Neuron (in vitro differentiated cells): Measurements from ENCODE around the gene NADK.

ENCODE experiments used
- H2AFZ ChIP-seq: one replicate; pipeline ENCODE4 v1.6.1; 2013; ENCODE audit warnings: low read depth, mild to moderate bottlenecking, inconsistent platforms, low read length, moderate library complexity
- H3K27me3 ChIP-seq: one replicate; pipeline ENCODE4 v1.6.1; 2013; ENCODE audit warnings: low read length; ENCODE audit not compliant: insufficient read depth
- H3K36me3 ChIP-seq: one replicate; pipeline ENCODE4 v1.6.1; 2013; ENCODE audit warnings: low read length; ENCODE audit not compliant: insufficient read depth
- H3K4me1 ChIP-seq: one replicate; pipeline ENCODE4 v1.6.1; 2013; ENCODE audit warnings: low read length; ENCODE audit not compliant: insufficient read depth
- H3K4me3 ChIP-seq: 2 replicates; pipeline ENCODE4 v1.5.1; 2013; ENCODE audit warnings: mild to moderate bottlenecking, low read length, moderate library complexity
- H3K9me3 ChIP-seq: one replicate; pipeline ENCODE4 v1.6.1; 2013; ENCODE audit warnings: low read length

The NADK gene

DNA sequence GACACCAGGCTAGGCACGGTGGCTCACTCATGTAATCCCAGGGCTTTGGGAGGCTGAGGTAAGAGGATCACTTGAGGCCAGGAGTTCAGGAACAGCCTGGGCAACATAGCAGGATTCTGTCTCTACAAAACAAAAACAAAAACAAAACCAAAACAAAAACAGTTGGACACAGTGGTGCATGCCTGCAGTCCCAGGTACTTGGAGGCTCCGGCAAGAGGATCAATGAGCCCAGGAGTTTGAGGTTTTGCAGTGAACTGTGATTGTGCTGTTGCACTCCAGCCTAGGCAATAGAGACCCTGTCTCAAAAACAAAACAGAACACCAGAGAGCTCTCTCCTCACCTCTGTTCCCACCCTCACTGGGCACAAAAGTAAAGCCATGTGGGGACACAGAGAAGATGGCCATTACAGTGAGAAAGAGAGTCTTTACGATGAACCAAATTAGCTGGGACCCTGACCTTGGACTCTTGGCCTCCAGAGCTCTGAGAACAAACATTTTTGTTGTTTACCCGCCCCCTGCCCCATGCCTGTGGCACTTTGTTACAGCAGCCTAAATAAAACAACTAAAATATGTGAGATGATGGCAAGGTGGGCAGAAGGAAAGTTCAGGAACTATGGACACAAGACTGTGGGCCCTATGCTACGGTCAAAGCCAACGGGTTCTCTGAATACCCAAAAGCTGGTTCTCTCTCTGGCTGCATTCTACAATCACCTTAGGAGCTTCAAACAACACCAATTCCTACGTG lies 9.8 kb downstream of the NADK start:
- Histone ChIP-seq H2AFZ (no peak overlapping the region), H3K36me3 (peaks cover 41% of the 10 kb centered on the region), H3K27me3 (no peaks in the 10 kb centered on the region), H3K4me1 (peaks cover 5% of the 10 kb centered on the region), H3K9me3 (peaks cover 8% of the 10 kb centered on the region), H3K4me3 (no peak overlapping the region)

DNA sequence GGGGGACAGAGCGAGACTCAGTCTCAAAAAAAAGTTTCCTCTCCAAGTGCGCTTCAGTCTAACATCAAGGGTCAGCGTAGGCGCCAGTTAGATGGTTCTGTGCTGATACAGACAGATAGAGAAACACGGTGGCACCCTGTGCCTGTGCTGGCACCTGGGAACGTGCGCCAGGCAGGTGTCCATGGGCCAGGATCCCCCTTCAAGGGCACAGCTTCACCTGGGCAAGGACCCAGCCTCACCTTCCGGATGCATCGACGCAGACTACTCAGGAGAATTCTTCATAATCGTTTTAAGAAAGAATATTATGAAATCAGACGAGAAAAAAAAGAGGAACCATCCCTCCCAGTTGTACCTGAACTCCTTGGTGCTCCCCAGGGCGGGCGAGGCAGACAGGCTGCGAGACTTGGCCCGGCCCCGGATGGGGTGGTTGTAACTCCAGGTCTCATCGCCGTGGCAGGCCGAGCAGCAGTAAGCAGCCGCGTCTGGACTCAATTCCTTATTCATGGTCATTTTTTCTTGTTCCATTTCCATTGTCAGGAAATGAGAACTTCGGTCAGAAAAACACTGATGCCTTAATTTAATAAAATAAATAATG lies 13.3 kb downstream of the NADK start:
- peaks cover 51% of the 10 kb centered on the region for H3K36me3 ChIP-seq
- H3K9me3 ChIP-seq: peaks cover 2% of the 10 kb centered on the region
- peaks cover 5% of the 10 kb centered on the region for H3K4me1 ChIP-seq
- no peak overlapping the region for H3K4me3 ChIP-seq
- no peak overlapping the region for H2AFZ ChIP-seq
- H3K27me3 ChIP-seq: no peaks in the 10 kb centered on the region

DNA sequence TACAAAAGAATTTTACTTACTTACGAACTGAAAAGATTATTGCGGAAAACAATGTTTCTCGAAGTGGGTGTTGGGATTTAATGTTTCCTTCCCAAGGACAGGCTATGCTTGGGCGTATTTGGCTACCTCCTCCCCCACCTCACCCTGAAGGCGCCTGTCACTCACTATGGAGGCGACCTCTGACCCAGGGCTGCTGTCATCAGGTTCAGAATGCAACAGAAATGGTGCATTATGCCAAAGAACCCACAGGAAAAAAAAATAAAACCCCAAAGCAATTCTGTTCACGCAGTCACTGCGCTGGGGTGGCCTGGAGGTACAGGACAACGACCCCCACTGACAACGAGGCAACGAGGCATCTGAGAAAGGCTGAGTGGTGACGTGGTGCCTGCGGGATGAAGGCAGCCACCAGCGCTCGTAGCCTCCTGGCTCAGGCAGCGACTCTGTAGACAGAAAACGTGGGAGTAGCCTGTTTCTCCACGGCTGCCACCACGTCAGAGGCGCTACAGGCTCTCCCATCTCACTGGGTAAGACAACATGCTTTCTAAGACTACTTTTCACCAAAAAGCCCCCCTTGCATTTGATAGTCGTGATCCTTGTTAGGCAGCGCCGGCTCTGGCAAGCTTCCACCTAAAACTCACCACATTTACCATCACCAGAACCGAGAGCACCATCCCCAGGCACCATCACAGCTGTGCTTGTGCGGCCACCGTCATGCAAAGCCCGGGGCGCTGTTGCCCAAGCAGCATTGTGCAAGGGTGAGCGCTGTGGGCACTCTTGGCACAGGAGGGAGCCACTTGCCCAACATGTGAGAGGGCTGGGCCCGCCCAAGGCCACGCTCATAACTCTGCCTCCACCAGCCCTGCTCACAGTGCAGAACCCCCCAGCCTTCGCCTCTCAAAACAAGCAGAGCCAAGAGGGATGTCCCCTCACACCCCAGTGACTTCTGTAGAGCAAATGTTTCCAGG lies 14.3 kb downstream of the NADK start:
- Histone ChIP-seq H3K4me1 (peaks cover 5% of the 10 kb centered on the region), H3K27me3 (no peaks in the 10 kb centered on the region), H3K36me3 (peaks cover 62% of the 10 kb centered on the region), H2AFZ (no peak overlapping the region), H3K4me3 (no peak overlapping the region), H3K9me3 (no peaks in the 10 kb centered on the region)

DNA sequence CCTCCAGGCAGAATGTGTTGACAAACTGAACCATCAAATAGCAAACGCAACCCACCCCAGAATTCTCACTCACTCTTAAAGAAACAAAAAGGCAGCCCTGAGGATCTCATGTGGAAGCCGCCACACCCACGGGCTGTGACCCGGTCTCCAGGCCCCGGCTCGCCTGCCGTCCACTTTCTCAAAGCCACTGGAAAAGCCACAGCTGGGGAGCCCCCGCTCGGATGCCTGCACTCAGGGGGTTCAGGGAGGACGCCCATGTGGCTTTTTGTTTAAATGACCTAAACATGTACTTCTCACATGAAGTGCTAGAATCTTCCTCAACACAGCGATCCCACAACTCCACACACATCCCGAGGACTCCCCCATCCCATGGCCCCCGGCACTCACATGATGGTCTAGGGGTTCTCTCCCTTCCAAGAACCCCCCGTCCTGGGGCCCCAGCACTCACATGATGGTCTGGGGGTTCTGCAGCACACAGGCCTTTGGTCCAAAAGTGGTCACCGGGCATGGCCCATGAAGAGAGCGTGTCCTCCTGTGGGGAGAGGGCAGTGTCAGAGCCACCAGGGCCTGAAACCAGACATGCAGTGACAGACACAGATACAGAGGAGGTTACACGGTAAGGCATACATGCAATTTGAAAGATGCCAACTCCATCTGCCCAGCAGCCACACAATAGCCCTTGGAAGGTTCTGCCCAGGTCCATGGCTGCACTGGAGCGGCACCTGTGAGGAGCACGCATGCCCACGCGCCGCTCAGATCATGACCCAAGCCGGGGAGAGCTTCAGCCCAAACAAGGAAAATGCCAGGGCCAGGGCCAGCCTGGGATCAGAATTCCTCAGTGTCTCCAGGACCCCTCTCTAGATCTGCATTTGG lies 16.5 kb downstream of the NADK start:
- H3K27me3 ChIP-seq: no peaks in the 10 kb centered on the region
- no peak overlapping the region for H3K4me3 ChIP-seq
- H3K9me3 ChIP-seq: no peaks in the 10 kb centered on the region
- H3K36me3 ChIP-seq: peaks cover 66% of the 10 kb centered on the region
- no peak overlapping the region for H2AFZ ChIP-seq
- peaks cover 5% of the 10 kb centered on the region for H3K4me1 ChIP-seq

DNA sequence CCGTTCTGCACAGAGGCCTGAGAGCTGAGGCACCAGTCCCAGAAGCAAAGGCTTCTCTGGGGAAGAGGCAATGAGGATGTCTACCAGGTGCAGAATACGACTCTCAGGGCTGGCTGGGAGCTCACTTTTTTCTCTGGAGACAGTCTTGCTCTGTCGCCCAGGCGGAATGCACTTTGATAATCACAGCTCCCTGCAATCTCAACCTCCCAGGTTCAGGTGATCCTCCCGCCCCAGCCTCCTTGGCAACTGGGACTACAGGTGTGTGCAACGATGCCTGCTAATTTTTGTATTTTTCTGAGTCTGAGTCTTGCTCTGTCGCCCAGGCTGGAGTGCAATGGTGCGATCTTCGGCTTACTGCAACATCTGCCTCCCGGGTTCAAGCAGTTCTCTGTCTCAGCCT lies 17.6 kb downstream of the NADK start:
- Histone ChIP-seq H3K36me3 (peaks cover 70% of the 10 kb centered on the region), H3K9me3 (no peaks in the 10 kb centered on the region), H3K4me3 (no peak overlapping the region), H3K27me3 (no peaks in the 10 kb centered on the region), H3K4me1 (peaks cover 5% of the 10 kb centered on the region), H2AFZ (no peak overlapping the region)

GRCh38 chr1:1760345-1760650 lies 18.0 kb downstream of the NADK start:
- Histone ChIP-seq H2AFZ (no peak overlapping the region), H3K4me1 (peaks cover 5% of the 10 kb centered on the region), H3K9me3 (no peaks in the 10 kb centered on the region), H3K4me3 (no peak overlapping the region), H3K36me3 (peaks cover 74% of the 10 kb centered on the region), H3K27me3 (no peaks in the 10 kb centered on the region)

DNA sequence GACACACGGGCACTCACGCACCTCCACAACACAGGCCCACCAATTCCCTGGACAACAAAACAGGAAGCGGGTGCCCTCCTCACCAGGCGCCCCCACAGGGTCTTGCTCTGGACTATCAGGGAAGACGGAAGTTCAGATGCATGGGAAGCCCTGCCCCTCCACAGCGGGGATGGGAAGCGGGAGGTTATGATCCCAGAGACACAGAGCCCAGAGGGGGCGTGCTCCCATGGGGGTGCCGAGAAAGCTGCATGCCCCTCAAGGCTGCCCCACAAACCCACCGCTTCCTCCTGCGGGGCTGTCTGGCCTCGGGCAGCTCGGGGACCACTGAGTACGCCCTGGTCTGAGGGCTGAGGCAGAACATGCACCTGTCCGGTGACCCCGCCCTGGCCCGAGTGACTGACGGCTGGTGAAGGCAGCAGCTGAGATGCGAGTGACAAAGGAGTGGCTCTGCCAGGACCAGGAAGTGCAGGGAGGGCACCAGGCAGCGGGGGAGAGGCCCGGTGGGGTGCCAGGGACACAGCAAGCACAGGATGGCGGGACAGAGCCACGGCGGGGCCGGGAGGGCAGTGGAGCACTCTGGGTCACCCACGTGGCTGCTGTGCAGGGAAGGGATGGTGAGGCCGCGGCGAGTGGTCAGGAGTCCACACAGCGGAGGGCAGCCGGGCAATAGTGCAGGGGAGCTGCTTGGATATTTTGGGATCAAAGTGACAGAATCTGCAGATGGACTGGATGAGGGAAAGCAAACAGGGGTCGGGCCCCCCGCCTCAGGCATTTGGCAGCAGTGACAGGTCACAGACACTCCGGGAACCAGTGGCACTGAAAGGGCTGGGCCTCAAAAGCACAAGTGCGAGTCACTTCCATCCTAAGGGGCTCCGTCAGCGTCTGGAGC lies 18.6 kb downstream of the NADK start:
- H3K9me3 ChIP-seq: no peaks in the 10 kb centered on the region
- no peaks in the 10 kb centered on the region for H3K27me3 ChIP-seq
- H3K36me3 ChIP-seq: peaks cover 74% of the 10 kb centered on the region
- peaks cover 5% of the 10 kb centered on the region for H3K4me1 ChIP-seq
- H2AFZ ChIP-seq: no peak overlapping the region
- no peak overlapping the region for H3K4me3 ChIP-seq

DNA sequence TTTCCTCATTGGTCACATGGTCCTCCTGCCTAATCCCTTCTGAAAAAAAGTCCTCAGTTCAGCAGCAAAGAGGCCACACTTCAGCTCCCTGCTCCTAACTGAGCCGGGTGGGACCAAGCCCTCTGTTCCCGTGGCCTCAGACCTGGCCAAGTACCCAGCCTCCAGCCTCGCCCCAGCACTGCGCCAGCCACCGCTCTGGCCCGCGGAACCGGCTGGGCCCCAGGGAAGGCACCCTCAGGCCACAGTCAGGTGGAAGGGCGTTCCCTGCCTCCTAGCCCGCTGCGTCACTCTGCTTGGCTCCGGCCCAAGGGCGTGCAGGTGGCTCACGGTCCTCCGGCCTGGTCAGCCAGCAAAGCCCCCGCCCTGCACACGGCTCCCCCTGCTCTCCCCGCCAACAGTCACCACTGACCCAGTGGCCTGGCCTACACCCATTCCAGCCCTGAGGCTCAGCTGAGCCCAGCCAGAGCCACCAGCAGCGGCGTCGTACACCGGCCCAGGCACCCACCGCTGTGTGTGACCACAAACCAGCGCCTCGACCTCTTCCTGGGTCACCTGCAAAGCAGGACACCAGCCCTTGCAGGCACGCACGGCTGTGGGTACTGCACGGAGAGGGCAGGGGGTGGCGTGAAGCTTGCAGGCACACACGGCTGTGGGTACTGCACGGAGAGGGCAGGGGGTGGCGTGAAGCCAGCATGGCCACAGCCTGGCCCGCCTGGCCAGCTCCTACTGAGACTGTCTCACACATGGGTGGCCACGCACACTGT lies 19.4 kb downstream of the NADK start:
- peaks cover 3% of the 10 kb centered on the region for H3K4me1 ChIP-seq
- no peak overlapping the region for H3K4me3 ChIP-seq
- no peaks in the 10 kb centered on the region for H3K27me3 ChIP-seq
- peaks cover 73% of the 10 kb centered on the region for H3K36me3 ChIP-seq
- no peak overlapping the region for H2AFZ ChIP-seq
- no peaks in the 10 kb centered on the region for H3K9me3 ChIP-seq

DNA sequence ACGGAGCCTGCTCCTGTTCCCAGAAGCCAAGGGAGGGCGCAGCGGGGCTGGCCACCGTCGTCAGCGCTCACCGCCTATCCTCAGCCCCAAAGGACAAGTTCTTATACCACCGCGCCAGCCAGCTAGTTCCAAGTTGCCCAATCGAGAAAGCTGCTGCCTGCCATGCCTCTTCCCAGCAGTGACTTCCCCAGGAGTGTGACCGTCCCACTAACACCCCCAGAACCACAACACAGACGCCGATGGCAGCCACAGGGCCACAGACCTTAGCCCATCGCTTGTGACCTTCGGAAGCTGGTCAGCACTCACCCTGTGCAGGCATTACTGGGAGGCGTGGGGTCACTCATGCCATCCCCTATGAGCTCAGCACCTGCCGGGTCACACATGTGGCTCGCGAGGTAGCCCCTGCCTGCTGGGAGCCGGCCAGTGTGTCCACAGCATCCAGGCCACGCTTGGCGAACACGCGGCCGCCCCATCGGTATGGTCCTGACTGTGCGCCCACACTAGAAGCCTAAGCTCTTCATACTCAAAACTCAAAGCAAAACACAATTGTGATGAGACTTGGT lies 20.1 kb downstream of the NADK start:
- H2AFZ ChIP-seq: no peak overlapping the region
- no peaks in the 10 kb centered on the region for H3K9me3 ChIP-seq
- H3K27me3 ChIP-seq: no peaks in the 10 kb centered on the region
- H3K36me3 ChIP-seq: peaks cover 77% of the 10 kb centered on the region
- H3K4me1 ChIP-seq: no peaks in the 10 kb centered on the region
- no peak overlapping the region for H3K4me3 ChIP-seq

- Histone ChIP-seq H3K4me3 (no peak overlapping the region), H2AFZ (no peak overlapping the region), H3K4me1 (no peaks in the 10 kb centered on the region), H3K27me3 (no peaks in the 10 kb centered on the region), H3K36me3 (peaks cover 77% of the 10 kb centered on the region), H3K9me3 (no peaks in the 10 kb centered on the region)
Observed at GRCh38 chr1:1757422-1758058, 20.7 kb downstream of the NADK start.
